PC-3 (cell line): ENCODE results near the gene HEATR9. TPM values are rescaled to one million over a fixed set of nuclear protein-coding genes. Genes with fewer than 3 reads are reported as not detected.

Experiments
- ATAC-seq: fragments of 200-7000 bp; cut with Tn5 transposase; 2 replicates; pipeline ENCODE4 v1.9.1; 2020; ENCODE audit warnings: mild to moderate bottlenecking, moderate library complexity
- BruUV-seq: library from RNA; stranded (reverse); fragments of 400-500 nt; replicated peaks from 2 replicates; lab custom pipeline; 2021; lab: Mats Ljungman, UMichigan
- CTCF ChIA-PET: fragments of 300-600 bp; sonication (Branson Sonifier 250); formaldehyde crosslinking; loops from one replicate; lab custom pipeline; 2022; ENCODE audit warnings: antibody characterized with exemption; lab: Charles Lee
- POLR2A ChIA-PET: fragments of 300-600 bp; sonication (Branson Sonifier 250); formaldehyde crosslinking; loops from one replicate; lab custom pipeline; 2022; ENCODE audit warnings: antibody characterized with exemption; ENCODE audit not compliant: unreplicated experiment; lab: Charles Lee
- DNase-seq: peaks from one replicate; pipeline ENCODE4 v3.0.0-alpha.2; 2015
- H2AFZ ChIP-seq: fragments of 300-600 bp; sonication (generic); 2 replicates; pipeline ENCODE4 v1.6.0; 2016; ENCODE audit warnings: antibody characterized with exemption, low read length
- H3F3A ChIP-seq: fragments of 300-600 bp; sonication (generic); one replicate; pipeline ENCODE4 v1.6.0; 2017; ENCODE audit warnings: antibody characterized with exemption, low read length, control low read depth, mild to moderate bottlenecking; ENCODE audit not compliant: unreplicated experiment
- H3K27ac ChIP-seq: fragments of 300-600 bp; sonication (generic); 2 replicates; pipeline ENCODE4 v1.5.1; 2016; ENCODE audit warnings: mild to moderate bottlenecking, low read length
- H3K27me3 ChIP-seq: fragments of 300-600 bp; sonication (generic); 2 replicates; pipeline ENCODE4 v1.6.1; 2016; ENCODE audit warnings: low read length, mixed read lengths
- H3K36me3 ChIP-seq: fragments of 300-600 bp; sonication (generic); 2 replicates; pipeline ENCODE4 v1.6.1; 2016; ENCODE audit warnings: low read depth, mixed run types, low read length, mixed read lengths
- H3K4me1 ChIP-seq: fragments of 300-600 bp; sonication (generic); 2 replicates; pipeline ENCODE4 v1.5.1; 2016; ENCODE audit warnings: low read length; ENCODE audit not compliant: insufficient read depth
- H3K4me2 ChIP-seq: fragments of 300-600 bp; sonication (generic); 2 replicates; pipeline ENCODE4 v1.6.0; 2016; ENCODE audit warnings: low read length
- H3K4me3 ChIP-seq: fragments of 300-600 bp; sonication (generic); 2 replicates; pipeline ENCODE4 v1.5.1; 2016; ENCODE audit warnings: mild to moderate bottlenecking, low read length, mixed read lengths
- H3K79me2 ChIP-seq: fragments of 300-600 bp; sonication (generic); 2 replicates; pipeline ENCODE4 v1.6.1; 2017; ENCODE audit warnings: low read length, mixed read lengths
- H3K9ac ChIP-seq: fragments of 300-600 bp; sonication (generic); 2 replicates; pipeline ENCODE4 v1.6.0; 2016; ENCODE audit warnings: mild to moderate bottlenecking, low read length
- H3K9me2 ChIP-seq: fragments of 300-600 bp; sonication (generic); replicated peaks from 2 replicates; pipeline ENCODE4 v1.6.1; 2016; ENCODE audit warnings: mixed run types, low read length, mixed read lengths
- H3K9me3 ChIP-seq: fragments of 300-600 bp; sonication (generic); 2 replicates; pipeline ENCODE4 v1.6.1; 2016; ENCODE audit warnings: low read length, mixed read lengths
- H4K20me1 ChIP-seq: fragments of 300-600 bp; sonication (generic); 2 replicates; pipeline ENCODE4 v1.6.1; 2016; ENCODE audit warnings: low read length, mixed read lengths
- EZH2 ChIP-seq: fragments of 300-600 bp; sonication (generic); IDR thresholded peaks from one replicate; pipeline ENCODE4 v1.6.1; 2017; ENCODE audit warnings: antibody characterized with exemption, mild to moderate bottlenecking, low read length; ENCODE audit not compliant: unreplicated experiment
- EZH2phosphoT487 ChIP-seq: fragments of 300-600 bp; sonication (generic); IDR thresholded peaks from 2 replicates; pipeline ENCODE4 v1.6.1; 2018; ENCODE audit warnings: mild to moderate bottlenecking, antibody characterized with exemption, low read length, borderline replicate concordance
- intact Hi-C: fragments of 100-400 bp; cut with micrococcal nuclease; formaldehyde crosslinking; loops from 2 replicates; pipeline ENCODE4 v1.9.0; 2023
- total RNA-seq: library from RNA; depleted of rRNA; stranded (reverse); fragments of >200 nt; gene quantifications from 2 replicates; pipeline ENCODE4 v1.2.3, GENCODE V29; 2014
- TF ChIP-seq, protein P1 (sequence below): fragments of 300-600 bp; sonication (generic); conservative IDR thresholded peaks from 2 replicates; pipeline ENCODE4 v1.5.1; 2017; ENCODE audit warnings: antibody characterized with exemption, low read depth, mild to moderate bottlenecking, low read length

The HEATR9 gene
- total RNA-seq, 1 experiment from 2014 or later: not detected

DNA sequence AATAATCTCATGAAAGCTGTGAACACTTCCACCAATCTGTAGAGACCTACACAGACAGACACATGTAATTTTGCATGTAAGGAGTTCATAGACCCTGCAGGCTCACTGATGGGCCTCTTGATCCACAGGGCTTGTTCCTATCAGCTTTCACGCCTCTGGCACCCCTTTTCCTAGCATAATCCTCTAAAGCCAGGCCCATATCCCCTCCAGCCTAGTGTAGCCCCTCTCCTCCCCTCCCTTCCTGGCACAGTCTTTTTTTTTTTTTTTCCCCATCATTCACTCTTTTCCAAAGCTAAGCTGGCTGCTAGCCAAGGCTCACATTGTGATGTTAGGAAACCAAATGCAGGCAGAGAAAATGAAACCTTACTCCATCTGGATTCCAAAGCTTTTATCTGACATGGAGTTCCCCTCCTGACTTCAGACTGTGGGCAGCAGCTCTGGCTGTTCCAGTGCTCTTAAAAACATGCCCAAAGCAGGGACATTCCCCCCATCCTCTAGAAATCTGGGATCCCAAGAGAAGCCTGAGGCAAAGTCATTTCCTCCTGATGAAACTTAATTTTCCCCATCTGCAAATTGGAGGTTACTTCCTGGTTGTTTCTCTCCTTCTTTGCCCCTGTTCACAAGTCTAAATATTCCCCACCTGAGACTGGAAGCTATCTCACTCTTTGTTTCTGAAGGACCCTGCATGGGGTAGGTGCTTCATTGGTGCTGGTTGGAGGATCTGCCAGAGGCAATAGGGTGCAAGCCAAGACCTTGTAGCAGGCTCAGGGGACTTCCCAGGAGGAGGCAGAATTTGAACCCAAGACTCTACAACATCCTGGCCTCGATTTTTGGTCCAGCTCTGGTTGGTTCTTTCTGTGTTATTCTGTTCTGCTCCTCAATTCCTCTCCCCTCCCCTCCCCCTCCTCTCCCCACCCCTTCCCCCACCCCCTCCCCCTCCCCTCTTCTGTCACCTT is 21.4 kb upstream of the HEATR9 start:
- Histone ChIP-seq H3K27me3 (no peaks in the 10 kb centered on the region), H3K9ac (no peak overlapping the region), H3K36me3 (no peaks in the 10 kb centered on the region), H3K4me2 (no peak overlapping the region), H3K9me3 (no peaks in the 10 kb centered on the region), H4K20me1 (no peaks in the 10 kb centered on the region), H3K9me2 (no peaks in the 10 kb centered on the region), H3K27ac (no peak overlapping the region), H3F3A (no peaks in the 10 kb centered on the region), H3K4me3 (no peak overlapping the region), H3K4me1 (no peaks in the 10 kb centered on the region), H3K79me2 (no peaks in the 10 kb centered on the region), H2AFZ (no peak overlapping the region)
- BruUV-seq: no TSS peak
- no peak for ATAC-seq
- no peak for TF ChIP-seq EZH2phosphoT487
- TF ChIP-seq EZH2: no peak
- TF ChIP-seq, protein P1, sequence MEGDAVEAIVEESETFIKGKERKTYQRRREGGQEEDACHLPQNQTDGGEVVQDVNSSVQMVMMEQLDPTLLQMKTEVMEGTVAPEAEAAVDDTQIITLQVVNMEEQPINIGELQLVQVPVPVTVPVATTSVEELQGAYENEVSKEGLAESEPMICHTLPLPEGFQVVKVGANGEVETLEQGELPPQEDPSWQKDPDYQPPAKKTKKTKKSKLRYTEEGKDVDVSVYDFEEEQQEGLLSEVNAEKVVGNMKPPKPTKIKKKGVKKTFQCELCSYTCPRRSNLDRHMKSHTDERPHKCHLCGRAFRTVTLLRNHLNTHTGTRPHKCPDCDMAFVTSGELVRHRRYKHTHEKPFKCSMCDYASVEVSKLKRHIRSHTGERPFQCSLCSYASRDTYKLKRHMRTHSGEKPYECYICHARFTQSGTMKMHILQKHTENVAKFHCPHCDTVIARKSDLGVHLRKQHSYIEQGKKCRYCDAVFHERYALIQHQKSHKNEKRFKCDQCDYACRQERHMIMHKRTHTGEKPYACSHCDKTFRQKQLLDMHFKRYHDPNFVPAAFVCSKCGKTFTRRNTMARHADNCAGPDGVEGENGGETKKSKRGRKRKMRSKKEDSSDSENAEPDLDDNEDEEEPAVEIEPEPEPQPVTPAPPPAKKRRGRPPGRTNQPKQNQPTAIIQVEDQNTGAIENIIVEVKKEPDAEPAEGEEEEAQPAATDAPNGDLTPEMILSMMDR: no peak
- DNase-seq: no peak
- ChIA-PET CTCF (no interaction called here), POLR2A (no interaction called here)
- intact Hi-C loops: no loop called here

DNA sequence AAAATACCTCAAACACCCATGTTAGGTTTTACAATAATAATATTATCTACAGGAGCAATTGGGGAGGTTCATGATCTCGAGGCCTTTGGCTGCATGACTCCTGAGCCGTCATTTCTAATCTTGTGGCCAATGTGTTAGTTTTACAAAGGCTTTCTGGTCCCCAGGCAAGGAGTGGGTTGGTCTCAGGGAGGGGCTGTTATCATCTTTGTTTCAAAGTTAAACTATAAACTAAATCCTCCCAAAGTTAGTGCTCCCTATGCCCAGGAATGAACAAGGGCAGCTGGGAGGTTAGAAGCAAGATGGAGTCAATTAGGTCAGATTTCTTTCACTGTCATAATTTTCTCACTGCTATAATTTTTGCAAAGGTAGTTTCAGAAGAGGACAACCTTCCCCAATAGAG is 20.6 kb upstream of the HEATR9 start:
- H3K36me3 ChIP-seq: no peaks in the 10 kb centered on the region
- H3K79me2 ChIP-seq: no peaks in the 10 kb centered on the region
- intact Hi-C loops: no loop called here
- ChIA-PET CTCF (no interaction called here), POLR2A (no interaction called here)
- H2AFZ ChIP-seq: no peak overlapping the region
- no peak overlapping the region for H3K9ac ChIP-seq
- H3K4me3 ChIP-seq: no peak overlapping the region
- H3K4me2 ChIP-seq: no peak overlapping the region
- no peaks in the 10 kb centered on the region for H3K27me3 ChIP-seq
- H3F3A ChIP-seq: no peaks in the 10 kb centered on the region
- no peak for ATAC-seq
- TF ChIP-seq EZH2: no peak
- TF ChIP-seq, protein P1: no peak
- no peak for TF ChIP-seq EZH2phosphoT487
- no TSS peak for BruUV-seq
- H3K9me2 ChIP-seq: no peaks in the 10 kb centered on the region
- no peak overlapping the region for H3K27ac ChIP-seq
- H3K4me1 ChIP-seq: no peaks in the 10 kb centered on the region
- no peaks in the 10 kb centered on the region for H3K9me3 ChIP-seq
- no peak for DNase-seq
- H4K20me1 ChIP-seq: no peaks in the 10 kb centered on the region
